ENCODE measurements around the gene GPR156.

GPR156 gene

DNA sequence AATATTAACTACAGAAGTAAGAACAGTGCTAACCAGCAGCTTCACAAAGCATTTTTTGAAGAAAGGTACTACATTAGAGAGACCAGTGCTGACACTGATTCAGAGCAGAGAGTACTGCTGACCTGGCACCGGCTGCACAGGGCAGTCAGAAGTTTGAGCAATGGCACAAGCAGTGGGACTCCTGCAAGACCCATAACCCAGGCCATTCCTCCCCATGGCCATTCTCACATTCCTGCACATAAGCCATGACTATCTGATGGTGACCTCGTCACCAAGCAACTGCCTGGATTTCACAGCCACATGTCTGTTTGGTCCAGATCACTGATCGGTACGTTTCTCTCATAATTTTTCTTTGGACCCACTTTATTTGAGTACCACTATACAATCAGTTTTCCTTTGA is 88.7 kb downstream of the GPR156 start:
- no peak for DNase-seq (ENCODE audit: low spot score)

DNA sequence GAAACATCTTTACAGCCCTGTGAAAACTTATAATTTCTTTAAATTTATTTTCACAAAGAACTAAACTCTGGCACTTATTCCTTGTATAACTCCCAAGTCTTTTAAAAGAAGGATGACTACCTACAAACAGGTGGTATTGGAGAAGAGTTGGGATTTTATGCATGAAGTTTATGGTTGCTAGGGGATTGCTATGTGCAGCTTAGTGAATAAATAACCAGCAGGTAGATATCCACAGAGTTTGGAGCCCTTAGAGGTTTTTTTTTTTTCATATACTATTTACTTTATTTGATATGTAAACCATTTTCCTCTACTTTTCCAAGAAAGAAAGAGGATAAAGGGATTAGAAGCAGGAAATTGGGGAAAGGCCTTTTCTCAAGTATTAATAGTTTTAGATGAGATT is 91.5 kb downstream of the GPR156 start:
- DNase-seq (ENCODE audit: low spot score) = no peak

DNA sequence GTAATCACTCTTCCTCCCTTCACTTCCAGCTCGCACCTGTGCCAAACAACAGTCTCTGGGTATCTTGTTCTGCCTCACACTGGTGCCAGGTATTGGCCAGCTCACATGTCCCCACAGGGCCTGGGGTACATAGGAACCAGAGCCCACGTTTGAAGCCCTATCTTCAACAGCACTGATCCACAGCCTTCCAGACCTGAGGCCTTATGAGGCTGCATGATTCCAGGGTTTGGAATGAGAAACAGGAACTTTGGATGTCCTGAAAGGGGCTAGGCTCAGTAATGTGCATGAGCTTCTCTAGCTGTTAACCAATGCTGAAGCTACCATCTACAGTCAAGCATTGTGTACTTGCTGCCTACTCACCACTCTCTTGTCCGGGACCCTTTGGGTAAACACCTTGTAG is 92.4 kb downstream of the GPR156 start:
- no peak for DNase-seq (ENCODE audit: low spot score)

DNA sequence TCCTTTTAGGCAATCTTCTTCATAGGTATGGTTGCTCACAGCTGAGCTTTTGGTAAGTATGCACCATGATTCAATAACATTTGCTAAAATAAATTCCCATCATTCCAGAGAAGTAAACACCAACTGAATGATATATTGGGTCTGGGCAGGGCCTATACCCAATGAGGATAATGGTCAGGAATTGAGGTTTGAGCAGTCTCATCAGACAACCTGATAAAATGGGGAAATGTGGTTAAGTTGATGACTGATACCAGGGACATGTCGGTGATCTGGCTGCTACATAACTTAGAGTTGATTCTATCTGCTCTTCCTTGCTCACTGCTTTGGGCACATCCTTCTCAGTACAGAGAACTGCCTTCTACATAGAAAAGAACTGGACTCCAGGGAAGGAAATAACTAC is 92.9 kb downstream of the GPR156 start:
- DNase-seq (ENCODE audit: low spot score) = no peak

DNA sequence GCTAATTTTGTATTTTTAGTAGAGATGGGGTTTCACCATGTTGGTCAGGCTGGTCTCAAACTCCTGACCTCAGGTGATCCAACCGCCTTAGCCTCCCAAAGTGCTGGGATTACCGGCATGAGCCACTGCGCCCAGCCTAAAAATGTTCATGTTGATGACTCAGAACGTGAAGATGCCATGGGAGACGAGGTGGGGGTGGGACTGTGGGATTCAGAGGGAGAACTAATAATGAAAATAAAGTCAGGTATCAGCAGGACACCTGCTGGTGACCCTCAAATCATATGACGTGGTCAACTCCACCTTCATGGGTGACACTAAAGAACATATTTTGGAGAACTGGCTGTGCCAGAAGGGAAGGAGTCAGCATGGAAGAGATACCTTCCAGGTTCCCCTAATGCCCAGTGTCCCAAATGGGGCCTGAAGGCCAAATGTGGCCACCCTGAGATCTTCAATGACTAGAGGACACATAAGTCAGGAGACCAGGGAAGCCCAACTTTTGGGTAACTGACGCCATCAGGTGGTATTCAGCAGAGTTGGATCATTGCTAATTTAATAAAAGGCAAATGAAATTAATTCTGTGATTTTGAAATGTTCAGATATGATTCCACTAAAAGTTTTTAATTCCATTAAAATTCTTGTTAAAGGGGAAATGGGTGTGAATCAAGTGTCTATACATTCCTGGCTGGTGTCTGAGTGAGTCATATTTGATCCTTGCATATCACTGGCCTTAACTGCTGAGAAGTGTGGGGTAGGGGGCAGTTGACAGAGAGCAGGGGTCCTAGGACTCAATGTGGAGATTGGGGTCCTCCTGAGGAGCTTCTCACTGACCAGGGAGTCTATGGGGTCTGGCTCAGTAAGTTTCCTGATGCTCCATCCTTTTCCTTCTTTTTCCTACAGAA is 102.2 kb downstream of the GPR156 start:
- DNase-seq (ENCODE audit: low spot score) = no peak

DNA sequence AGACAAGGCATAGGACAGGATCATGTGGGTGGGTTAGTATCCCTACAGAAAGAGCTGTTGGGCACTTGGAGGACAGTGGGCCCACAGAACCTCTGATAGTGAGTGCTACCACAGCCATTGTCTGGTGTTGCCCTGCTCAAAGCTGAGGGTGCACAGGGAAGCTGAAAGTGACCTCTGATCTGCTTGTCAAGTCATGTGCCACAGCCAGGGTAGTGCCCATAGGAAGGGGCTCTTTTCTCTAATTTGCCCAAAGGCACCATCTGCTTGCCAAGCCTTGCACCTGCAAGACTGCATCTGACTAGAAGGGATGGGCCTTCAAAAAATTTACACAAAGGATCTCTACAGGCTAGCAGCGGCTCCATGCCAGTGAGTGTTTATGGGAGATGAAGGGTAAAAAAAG is 103.4 kb downstream of the GPR156 start:
- DNase-seq (ENCODE audit: low spot score) = no peak

DNA sequence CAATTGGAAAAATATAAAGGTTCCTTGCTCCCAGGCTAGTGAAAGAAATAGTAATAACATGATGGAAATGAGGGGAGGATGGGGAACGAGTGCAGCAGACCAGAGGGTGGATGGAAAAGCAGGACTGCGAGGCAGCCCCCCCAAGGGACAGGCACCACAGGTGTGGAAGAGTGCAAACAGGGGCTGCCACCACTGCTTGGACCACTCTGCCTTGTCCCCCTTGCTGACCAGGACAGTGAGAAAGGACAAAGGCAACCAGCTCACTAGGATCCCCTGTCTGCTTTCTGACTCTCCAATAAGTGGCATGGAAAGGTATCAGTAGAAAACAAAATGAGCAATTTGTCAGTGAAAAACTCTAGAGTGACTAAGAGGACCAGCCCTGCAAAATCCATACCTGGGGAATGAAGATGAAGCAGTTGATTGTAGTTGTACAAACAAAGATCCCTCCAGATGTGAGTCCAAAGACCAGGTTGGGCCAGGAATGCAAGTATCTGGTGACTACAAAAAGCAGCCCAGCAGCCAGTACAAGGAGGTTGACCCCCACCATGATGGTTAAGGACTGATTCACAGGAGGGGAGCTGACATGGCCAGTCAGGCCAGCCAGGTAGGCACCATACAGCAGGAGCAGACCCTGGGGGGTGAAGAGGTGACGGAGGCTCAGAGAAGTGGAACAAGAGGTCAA is 104.2 kb downstream of the GPR156 start:
- DNase-seq (ENCODE audit: low spot score) = no peak

DNA sequence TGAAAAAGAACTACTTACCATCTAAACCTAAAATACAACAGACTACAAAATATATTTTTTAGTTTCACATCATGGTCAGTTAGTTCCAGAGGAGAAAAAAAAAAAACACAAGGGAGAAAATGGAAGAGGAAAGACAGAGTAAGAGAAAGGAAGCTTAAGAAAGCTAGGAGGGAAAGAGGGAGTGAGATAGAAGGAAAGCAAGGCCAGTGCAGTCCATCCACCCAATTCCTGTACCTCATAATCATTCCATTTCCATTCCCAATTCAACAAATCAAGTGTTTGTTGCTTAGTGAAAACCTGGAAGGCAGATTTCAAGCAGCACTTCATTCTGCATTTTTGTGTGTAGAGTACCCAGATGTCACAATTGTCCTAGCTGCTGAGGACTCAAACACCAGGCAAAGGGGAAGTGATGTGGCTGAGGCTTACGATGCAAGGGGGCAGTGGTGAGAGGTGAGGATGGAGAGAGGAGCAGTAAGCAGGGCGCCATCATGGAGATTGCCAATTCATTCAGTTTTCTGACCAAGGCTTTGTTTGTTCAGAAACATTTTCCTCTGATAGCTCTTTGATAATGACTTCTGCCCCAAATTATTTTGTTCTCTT is 107.2 kb downstream of the GPR156 start:
- DNase-seq (ENCODE audit: low spot score) = no peak

DNA sequence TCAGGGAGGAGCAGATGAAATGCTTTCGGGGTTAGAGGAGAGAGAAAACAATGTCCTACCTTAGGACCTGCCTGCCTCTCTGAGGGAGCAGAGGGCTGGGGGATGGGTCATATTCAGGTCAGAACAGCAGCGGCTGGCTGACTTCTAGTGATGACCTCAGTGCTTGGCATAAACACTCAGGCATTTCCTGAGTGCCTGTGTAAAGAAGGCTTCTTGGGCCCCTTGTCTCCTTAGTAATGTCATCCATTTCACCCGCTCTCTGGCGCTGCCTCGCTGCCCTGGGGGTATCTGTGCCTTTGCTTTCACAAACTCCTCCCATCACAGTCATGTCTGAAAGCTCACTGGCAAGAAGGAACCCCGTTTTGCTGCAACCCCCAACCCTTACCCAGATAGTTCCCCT is 107.9 kb downstream of the GPR156 start:
- DNase-seq (ENCODE audit: low spot score) = no peak

DNA sequence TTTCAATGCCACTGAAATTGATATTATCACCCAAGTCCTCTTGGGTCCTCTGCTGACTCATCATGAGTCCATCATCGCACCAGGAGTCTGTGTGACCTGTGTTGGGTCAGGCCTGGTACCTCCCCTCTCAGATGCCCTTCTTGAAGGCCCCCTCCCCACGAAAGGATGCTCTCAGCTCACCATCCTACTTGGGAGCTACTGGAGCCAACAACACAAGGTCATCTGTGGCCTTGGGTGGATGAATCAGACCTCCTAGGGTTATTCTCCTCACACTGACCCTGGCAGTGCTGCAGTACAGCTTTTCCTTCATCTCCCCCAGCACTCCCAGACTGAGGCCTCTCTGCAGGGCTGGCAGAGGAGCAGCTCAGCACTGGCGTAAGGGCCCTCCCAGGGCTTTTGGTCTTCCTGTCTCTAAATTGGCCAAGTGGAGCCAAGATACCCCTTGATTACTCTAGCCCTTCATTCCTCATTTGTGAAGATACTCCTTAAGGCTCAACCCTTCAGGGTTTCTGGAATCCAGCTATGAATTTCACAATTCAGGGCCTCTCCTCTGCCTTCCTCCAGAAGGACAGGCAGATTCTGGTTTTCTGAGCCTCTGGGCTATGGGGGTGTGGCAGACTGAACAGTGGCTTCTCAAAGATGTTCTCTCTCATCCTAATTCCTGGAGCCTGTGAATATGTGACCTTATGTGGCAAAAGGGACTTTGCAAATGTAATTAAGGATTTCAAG is 110.0 kb downstream of the GPR156 start:
- DNase-seq (ENCODE audit: low spot score) = no peak

DNA sequence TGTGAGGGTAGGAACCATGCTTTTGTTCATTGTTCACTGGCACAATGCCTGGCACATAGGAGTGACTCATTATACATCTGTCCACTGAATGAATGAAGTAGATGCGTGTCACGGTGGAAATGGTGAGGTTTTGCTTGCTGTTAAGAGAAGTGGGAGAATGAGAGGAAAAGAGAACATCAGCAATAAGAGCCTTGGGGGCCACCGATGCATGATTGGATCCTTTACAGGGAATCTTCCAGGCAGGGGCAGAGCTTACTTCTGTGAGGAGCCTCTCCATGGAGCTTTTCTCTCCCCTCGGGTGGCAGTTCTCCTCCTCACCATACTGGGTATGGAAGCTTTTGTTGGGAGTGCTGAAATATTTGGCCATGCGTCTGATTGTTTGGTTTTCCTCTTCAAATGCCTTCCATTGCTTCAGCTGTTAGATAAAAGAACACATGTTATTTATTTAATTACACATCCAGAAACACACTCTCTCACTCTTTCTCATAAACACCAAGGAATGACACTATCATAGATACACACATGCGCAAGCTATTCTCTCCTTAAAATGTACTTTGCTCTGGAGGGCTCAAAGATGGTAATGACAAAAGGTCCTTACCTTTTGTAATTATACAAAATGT is 111.9 kb downstream of the GPR156 start:
- no peak for DNase-seq (ENCODE audit: low spot score)

DNA sequence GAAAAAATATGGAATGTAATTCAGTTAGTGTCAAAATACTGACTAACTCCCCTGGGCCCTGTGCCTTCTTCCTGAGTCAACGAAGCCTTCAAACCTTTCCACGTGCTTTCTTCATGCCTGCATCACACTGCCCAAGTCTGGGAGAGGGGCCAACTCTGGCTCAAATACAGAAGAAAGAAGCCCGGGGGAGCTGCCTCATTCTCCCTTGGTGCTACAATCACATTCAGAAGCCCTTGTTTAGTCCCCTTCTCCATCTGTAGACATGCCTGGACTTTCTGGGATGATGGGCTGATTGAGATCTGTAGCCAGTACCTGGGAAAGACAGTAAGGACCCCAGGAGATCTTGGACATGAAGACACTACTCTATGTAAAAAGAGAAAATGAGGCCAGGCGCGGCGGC is 113.0 kb downstream of the GPR156 start:
- no peak for DNase-seq (ENCODE audit: low spot score)

DNA sequence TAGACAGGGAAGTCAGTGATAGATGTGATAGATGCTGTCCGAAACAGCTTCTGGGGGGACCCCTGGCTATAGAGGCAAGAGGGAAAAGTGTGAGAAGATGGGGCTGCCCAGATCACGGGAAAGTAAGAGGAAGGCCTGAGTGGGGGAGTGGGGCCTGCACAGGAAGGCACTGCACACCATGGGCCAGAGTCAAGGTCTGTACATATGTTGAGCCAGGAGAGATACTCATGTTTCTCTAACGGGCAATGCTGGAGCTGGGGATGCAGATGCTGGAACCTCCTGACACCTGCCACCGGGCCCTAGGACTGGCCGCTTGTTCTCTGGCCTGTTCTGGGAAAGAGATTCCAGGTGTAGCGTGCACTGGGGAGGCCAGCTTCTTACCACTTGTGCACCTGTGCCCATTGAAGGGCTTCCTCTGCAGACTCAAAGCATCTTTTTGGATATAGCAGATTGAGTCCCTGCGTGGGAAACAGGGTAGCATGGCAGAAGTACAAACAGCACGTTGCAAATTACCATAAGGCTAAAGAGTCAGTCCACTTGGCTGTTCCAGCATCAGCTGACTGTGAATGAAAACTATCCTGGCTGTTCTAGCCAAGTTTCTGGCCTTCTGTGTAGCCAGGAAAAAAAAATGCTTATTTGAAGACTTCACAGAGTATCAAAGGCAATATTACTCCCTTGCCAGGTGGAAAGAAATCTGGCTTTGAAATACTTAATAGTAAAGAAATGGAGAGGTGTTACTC is 113.7 kb downstream of the GPR156 start:
- DNase-seq (ENCODE audit: low spot score) = no peak

DNA sequence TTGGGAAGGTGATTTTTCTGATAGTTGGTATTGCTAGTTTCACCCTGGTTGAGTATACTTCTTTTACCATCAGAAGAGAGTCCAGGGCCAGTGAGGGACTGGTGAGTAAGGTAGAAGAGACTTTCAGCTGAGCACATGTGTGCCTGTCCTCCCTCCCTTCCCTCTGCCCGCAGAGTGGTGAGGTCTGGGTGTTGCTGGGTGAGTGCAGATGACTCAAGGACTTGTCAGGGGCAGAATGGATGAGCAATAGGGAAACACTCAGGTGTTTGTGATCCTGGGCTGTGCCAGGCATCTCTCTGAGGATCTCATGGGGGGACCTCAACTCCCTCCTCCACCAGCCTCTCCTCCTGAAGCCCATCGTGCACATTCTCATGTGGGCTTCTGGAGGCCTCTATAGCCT is 114.8 kb downstream of the GPR156 start:
- no peak for DNase-seq (ENCODE audit: low spot score)

DNA sequence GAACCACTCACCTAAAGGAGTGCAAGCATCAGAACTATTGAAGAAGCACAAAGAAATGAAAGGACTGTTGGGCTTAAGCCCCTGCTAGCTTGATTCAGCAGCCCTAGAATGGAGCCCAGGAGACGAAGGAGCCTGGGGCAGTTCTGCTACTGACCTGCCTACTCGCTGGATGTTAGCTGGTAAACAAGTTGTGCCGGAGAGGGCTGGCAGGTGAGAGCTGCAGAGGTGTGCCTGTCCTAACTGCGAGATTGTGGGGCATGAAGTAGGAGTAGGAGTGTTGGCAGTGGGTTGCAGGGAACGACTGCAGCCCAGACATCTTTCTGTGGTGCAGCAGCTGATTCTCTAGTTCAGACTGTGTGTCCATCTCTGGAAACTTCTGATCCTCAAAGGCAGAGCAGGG is 115.6 kb downstream of the GPR156 start:
- no peak for DNase-seq (ENCODE audit: low spot score)

DNA sequence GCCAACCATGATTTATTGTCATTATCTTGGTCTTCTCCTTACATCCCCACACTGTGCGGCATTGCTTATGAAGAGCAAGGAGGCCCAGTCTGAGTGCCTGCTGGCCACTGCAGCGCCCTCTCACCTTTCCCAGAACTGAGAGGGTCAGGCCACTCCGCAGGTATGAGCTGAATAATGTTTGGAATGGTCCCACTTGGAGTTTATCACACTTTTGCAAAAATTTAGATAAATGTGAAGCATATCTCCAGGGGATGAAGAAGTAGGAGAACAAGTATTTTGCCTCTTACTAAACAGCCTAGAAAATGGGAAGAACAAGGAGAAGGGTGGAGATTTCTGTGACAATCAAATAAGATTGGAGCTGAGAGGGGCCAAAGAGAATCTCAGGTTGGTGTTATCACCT is 116.4 kb downstream of the GPR156 start:
- DNase-seq (ENCODE audit: low spot score) = no peak

DNA sequence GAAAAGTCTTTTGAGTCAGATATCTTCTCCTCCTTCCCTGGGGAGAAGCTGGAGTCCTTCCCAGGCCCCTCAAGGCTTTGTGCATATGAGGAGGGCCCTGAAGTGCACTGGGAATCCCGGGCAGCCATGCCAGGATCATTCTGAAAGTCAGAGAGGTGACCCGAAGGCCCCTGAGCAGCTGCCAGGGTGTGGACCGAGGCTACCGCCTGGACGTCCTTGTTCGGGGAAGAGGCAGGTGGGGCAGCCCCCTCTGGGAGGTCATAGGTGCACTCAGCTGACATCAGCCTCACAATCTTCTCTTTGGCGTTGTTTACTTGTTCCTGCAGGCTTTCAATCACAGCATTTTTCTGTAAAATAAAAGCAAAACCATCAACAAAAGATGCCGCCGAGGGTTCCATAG is 117.0 kb downstream of the GPR156 start:
- DNase-seq (ENCODE audit: low spot score) = no peak

DNA sequence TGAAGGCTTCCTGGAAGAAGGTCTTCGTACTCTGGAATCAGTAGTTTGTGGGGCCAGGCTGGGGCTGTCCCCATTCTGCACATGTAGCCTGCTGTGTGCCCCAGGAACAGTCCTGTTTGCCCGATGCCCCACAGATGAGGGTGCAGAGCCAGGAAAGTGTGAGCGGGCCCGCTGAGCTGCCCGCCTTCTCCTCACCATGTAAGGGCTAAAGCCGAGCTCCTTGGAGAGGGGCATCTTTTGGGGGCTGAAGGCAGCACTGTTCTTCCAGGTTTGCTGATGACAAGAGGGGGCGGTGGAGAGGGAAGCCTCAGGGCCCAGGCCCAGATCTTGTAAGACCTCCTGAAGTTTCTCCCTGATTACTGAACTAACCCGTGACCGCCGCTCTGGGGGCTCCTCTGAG is 117.5 kb downstream of the GPR156 start:
- no peak for DNase-seq (ENCODE audit: low spot score)

DNA sequence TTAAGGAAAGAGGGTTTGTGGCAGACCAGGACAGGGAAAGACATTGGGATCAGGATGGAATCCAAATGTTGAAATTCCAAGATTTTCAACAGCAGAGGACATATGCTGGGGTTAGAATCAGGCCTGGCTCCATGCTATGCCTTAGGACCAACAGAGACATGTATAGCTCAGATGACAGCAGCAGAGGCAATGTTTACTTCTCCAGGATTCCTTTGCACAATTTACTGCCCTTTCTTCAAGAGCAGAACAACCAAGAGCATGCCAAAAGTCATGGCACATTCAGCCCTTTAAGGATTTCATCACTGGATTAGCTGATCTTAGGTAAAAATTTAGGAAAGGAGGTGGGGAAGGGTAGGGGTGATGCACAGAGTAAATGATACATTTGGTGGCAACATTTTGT is 121.2 kb downstream of the GPR156 start:
- DNase-seq (ENCODE audit: low spot score) = no peak

DNA sequence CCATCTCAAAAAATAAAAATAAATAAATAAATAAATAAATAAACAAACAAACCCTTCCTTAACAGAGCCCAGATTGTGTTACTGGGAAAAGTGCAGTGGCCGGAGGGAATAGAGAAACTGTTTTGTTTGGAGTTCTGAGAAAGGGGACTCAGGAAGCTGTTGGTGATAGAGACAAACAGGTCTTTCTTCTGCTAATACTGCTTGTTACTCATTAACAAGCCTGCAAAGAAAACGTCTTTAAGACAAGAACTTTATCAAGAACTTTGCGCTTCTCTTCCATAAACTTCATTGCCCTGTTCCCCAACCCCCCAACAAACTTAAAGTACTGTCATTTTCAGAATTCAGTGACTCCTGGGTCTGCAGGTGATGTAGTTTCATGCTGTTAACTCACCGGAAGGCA is 122.0 kb downstream of the GPR156 start:
- no peak for DNase-seq (ENCODE audit: low spot score)

DNA sequence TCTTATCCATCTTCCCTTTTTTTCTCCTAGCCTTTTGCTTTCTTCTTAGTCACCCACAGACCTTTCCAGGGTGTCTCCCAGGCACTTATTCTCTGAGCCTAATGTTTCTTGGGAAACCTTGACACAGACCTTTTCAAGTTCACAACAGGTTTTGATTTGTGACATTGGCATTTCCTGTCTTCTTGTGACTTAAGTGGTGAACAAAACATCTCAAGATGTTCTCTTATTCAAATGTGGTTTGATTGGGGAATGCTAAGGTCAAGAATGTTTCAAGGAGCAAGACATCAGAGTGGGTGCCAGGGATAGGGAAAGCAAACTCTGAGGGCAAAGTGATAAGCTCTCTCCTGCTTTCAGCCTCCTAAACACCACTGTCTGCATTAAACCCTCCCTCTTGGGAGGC is 122.6 kb downstream of the GPR156 start:
- no peak for DNase-seq (ENCODE audit: low spot score)

All from HuH-7 (cell line).